GM21528 (cell line): ENCODE measurements around the gene RMDN3.

Experiments used
- ATAC-seq: cut with Tn5 transposase; IDR thresholded peaks from one replicate; pipeline ENCODE4 v1.9.1; 2021; ENCODE audit warnings: mild to moderate bottlenecking, moderate library complexity; ENCODE audit not compliant: unreplicated experiment, low FRiP score

The RMDN3 gene

GRCh38 chr15:40754883-40755811 is at the start of gene RMDN3:
TSS of gene RMDN3 (minus strand) at chr15:40755254. CDS start at chr15:40754783, 471 bp downstream.
- peak; percentile 80 for ATAC-seq

- no peak for ATAC-seq
Observed at GRCh38 chr15:40803688-40804087, 48.6 kb upstream of the RMDN3 start.

GRCh38 chr15:40803076-40803475 is 48.0 kb upstream of the RMDN3 start:
- ATAC-seq: no peak

DNA sequence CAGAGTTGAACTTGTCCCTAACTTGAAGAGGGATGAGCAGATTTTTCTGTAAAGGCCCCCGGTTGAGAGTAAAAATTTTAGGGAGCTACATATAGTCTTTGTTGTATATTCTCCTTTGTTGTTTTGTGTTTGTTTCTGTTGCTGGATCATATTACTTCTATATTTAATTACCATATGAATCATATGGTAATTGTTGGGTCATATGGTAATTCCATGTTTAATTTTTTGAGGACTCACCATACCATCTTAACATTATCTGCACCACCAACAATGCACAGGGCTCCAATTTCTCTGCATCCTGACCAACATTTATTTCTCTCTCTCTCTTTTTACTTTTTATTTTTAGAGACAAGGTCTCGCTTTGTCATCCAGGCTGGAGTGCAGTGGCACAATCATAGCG is 44.5 kb upstream of the RMDN3 start:
- no peak for ATAC-seq

DNA sequence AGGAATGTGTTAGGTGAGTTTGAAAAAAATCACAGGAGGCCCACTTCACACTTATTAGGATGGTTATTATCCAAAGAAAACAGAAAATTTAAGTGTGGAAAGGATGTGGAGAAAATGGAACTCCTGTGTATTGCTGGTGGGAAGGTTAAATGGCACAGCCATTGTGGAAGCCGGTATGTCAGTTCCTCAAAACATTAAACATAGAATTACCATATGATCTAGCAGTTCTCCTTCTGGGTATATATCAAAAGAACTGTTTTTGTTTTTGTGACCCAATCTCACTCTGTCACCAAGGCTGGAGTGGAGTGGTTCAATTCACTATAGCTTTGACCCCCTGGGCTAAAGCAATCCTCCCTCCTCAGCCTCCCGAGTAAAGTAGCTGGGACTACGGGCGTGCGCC is 41.5 kb upstream of the RMDN3 start:
- no peak for ATAC-seq

GRCh38 chr15:40796041-40796440 is 41.0 kb upstream of the RMDN3 start:
- ATAC-seq: no peak

GRCh38 chr15:40793216-40793989 is 38.3 kb upstream of the RMDN3 start:
- ATAC-seq: no peak

- ATAC-seq: no peak
Observed at GRCh38 chr15:40792394-40792793, 37.3 kb upstream of the RMDN3 start.

DNA sequence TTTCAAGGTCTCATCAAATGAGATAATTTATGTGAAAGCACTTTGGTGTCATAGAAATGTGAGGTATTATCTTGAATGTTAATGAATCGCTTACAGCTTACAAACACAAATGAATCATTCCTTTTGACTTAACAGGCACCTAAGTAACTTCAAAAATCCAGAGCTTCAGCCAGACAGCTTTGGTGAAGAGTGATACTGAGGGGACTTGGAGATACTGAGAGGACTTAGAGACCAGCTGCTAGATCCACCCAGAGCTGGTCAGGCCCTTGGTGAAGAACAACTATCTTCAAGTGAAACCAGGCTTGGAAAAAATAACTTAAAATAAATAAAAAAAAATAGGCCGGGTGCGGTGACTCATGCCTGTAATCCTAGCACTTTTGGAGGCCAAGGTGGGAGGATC is 35.7 kb upstream of the RMDN3 start:
- no peak for ATAC-seq

- no peak for ATAC-seq
Observed at GRCh38 chr15:40789999-40790398, 34.9 kb upstream of the RMDN3 start.

DNA sequence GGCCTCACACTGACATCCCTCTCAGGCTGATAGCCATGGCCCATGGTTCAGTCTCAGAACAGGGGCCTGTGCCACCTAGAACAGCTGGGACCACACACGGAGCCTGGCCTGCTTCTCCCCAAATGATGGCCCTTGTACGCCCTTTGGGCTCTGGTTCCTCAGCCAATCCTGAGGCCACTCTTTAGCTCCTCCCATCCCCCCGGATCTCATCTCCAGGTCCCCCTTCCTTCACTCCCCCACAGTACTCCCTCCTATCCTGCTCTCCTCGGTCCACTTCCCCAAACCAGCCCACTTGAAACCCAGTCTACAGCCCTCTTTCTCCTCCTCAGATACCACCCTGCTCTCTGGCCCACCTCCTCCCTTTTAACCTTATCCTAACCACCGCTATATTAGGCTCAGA is 34.1 kb upstream of the RMDN3 start:
- ATAC-seq: no peak

- no peak for ATAC-seq
Observed at GRCh38 chr15:40787991-40788390, 32.9 kb upstream of the RMDN3 start.

- ATAC-seq: no peak
Observed at GRCh38 chr15:40787344-40787841, 32.3 kb upstream of the RMDN3 start.

GRCh38 chr15:40785814-40786213 is 30.8 kb upstream of the RMDN3 start:
- ATAC-seq: no peak

DNA sequence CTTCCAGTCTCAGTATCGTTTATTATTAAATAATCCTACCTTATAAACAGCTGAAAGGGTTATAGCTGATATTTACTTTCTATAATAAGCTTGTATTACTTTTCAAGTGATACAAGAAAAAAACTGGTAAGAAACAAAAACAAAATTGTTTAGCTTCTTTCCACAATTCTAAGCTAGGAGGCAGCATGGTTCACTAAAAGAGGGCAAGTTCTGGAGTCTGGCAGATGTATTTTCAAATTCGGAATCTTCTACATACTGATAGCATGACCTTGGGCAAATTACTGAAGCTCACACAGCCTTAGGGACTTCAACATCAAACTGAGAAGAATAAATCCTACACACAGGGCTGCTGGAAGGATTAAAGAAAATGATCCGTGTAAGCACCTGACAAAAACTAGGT is 30.1 kb upstream of the RMDN3 start:
- ATAC-seq: no peak

DNA sequence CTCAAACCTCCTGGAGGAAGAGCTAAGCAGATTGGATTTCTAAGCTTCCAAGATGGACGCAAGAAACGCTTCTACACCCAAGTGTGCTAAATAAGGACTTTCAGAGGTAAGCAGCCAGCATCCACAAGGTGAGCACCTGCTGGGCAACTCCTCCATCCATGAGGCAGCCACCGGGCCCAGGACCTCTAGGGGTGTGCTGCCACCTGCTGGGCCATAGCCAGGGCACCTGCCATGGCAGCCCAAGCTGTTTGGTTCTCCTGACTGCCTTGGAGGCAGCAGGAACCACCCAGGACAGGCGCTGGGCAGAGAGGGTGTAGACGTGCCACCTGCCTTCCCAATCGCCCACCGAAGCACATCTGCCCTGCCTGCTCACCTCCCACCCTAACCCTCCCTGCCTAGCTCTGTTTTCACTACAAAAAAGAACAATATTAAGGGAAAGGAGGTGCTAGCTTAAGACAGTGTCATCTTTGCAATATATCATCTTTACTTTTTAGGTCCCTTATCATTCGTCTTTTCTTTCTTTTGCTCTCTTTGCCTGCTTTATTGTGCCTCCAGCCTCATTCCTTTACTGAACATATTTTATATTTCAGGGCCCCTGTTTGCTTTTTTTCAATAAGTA is 27.7 kb upstream of the RMDN3 start:
- ATAC-seq: peak; percentile 64

DNA sequence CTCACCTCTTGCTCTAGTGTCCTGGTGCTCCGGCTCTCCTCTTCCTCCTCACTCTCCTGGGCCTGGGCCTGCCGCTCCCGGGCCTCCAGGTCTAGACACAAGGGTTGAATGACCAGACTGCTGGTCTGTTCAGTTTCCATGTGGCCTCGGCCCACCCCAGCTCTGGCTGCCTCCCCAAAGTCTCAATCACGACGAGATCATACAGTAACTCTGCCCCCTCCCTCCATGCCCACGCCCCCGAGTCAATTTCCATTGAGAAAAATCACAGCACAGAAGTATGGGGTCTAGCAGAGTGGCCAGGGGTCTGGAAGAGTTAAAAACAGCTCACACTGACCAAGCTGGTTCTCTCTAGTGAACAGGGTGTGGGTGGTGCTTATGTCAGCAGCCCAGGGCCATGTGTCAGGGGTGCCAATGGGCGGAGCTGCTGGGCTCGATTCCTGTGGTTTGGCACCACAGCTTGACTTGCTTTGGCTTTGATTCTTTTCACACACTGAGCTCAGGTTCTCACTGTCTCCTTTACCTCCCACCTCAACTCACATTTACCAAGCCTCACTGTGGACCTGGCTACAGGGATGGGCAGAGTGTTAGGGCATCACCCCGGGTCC is 21.6 kb upstream of the RMDN3 start:
- no peak for ATAC-seq

DNA sequence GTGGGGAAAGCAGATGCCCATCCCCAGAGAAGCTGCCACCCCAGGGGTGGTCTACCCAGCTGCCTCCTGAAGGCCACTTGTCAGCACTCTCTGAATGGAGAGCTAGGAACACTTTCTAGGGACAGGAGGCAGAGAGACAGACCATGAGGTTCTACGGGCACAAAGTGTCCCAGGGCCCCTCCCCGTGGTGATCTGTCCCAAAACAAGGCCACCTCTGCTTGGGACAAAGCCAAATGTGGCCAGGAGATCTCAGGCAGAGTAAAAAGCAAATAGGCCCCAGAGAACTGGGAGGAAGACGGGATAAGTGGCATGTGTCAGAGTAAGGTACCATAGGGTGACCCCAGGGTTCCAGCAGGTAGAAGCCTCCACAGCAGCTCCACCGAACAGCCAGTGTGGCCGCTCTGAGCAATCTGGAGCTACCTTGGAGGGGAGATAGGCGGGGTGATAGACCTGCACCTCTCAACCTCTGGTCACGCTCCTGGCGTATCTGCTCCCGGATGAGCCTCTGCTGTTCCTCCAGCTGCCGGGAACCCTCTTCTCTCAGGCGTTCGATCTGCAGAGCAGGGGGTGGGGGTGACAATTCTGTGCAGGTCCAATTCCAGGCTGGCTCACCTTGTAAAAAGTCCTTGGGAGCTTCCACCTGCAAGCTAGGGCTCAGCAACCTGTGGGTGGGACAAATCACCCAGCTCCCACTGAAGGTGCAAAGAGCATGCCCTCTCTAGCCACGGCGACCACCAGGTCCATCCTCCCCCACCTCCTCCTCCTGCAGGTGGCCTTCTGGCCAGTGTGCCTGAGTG is 20.9 kb upstream of the RMDN3 start:
- no peak for ATAC-seq

GRCh38 chr15:40775007-40775406 is 20.0 kb upstream of the RMDN3 start:
- no peak for ATAC-seq

DNA sequence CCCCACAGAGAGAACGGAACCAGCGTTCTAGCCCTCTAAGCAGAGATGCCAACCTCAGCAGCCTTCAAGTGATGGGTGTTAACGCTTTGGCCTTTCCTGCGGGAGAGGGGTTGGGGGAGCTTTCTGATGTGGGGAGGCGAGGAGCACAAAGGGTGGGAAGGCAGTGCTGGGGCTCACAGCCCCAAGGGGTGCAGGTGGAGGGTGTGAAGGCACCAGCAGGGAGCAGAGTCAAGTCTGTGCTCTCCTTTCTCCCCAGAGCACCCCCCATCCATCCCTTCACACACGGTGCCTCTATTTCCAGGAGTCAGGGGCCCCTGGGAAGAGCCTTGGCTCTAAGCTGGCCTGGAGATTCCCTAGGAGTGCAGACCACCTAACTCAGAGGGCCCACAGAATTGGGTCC is 18.8 kb upstream of the RMDN3 start:
- no peak for ATAC-seq
